Ascending aorta (tissue), 2 donors: Measurements from ENCODE around the gene MDFIC2. TPM values are rescaled to one million over a fixed set of nuclear protein-coding genes. Genes with fewer than 3 reads are reported as not detected.
"Not testable (repeated sequence)": the region's sequence is repeated elsewhere in the genome, so short reads cannot be mapped to it uniquely, and the experiment has no call there.

Source experiments
- DNase-seq, 2 donors: peaks; one replicate each; pipeline ENCODE4 v3.0.0-alpha.2; 2019; ENCODE audit warnings: low spot score in 2 of 2
- H3K27ac ChIP-seq, 2 donors: fragments of 200-600 bp; sonication (generic); one replicate each; pipeline ENCODE4 v1.5.1; 2016 to 2017; ENCODE audit warnings: mild to moderate bottlenecking in 1 of 2
- H3K27me3 ChIP-seq: fragments of 200-600 bp; sonication (generic); one replicate; pipeline ENCODE4 v1.5.1; 2017
- H3K36me3 ChIP-seq, 2 donors: fragments of 200-600 bp; sonication (generic); one replicate each; pipeline ENCODE4 v1.5.1; 2016
- H3K4me1 ChIP-seq, 2 donors: fragments of 200-600 bp; sonication (generic); one replicate each; pipeline ENCODE4 v1.5.1; 2016 to 2017; ENCODE audit warnings: mild to moderate bottlenecking in 1 of 2
- H3K4me3 ChIP-seq, 2 donors: fragments of 200-600 bp; sonication (generic); one replicate each; pipeline ENCODE4 v1.5.1; 2016 to 2017; ENCODE audit warnings: mild to moderate bottlenecking in 1 of 2
- H3K9me3 ChIP-seq, 2 donors: fragments of 200-600 bp; sonication (generic); one replicate each; pipeline ENCODE4 v1.5.1; 2016
- CTCF ChIP-seq, 3 experiments: fragments of 200-600 bp in 2 of 3; fragments of 450-650 bp in 1 of 3; sonication (generic) in 2 of 3; IDR thresholded peaks; one replicate each; pipeline ENCODE4 v1.5.1; 2016 to 2019; ENCODE audit warnings: antibody characterized with exemption in 3 of 3, mild to moderate bottlenecking in 1 of 3, moderate library complexity in 1 of 3
- intact Hi-C: fragments of 100-400 bp; cut with DNase I; formaldehyde crosslinking; loops from one replicate; pipeline ENCODE4 v1.15.1; 2023
- total RNA-seq: library from RNA; depleted of rRNA; stranded (reverse); fragments of >200 nt; gene quantifications from one replicate; pipeline ENCODE4 v1.1.0, GENCODE V29; 2016

Gene MDFIC2
- total RNA-seq, 1 donor from 2014 or later, result not detected

GRCh38 chr3:70308760-70309159 lies 3.7 kb downstream of the MDFIC2 start:
- no peak for TF ChIP-seq CTCF (IDR thresholded peaks at IDR 0.05)
- Histone ChIP-seq H3K27ac (no peak overlapping the region), H3K4me1 (peaks cover 0 to 3% of the 10 kb centered on the region in 2 donors), H3K27me3 (no peaks in the 10 kb centered on the region), H3K4me3 (no peak overlapping the region), H3K9me3 (no peaks in the 10 kb centered on the region), H3K36me3 (no peaks in the 10 kb centered on the region)
- DNase-seq, result no peak
- intact Hi-C loops, result no loop called here

- H3K36me3 ChIP-seq, result no peaks in the 10 kb centered on the region
- H3K4me1 ChIP-seq, result peaks cover 0 to 3% of the 10 kb centered on the region in 2 donors
- no peak overlapping the region for H3K27ac ChIP-seq
- DNase-seq, result no peak
- no peak overlapping the region for H3K4me3 ChIP-seq
- no peaks in the 10 kb centered on the region for H3K9me3 ChIP-seq
- no peak for TF ChIP-seq CTCF (IDR thresholded peaks at IDR 0.05)
- intact Hi-C loops, result no loop called here
- H3K27me3 ChIP-seq, result no peaks in the 10 kb centered on the region
Measured at GRCh38 chr3:70306736-70307135, 5.7 kb downstream of the MDFIC2 start.

- no peak overlapping the region for H3K4me3 ChIP-seq
- no peaks in the 10 kb centered on the region for H3K36me3 ChIP-seq
- peaks cover 0 to 5% of the 10 kb centered on the region in 2 donors for H3K4me1 ChIP-seq
- H3K9me3 ChIP-seq, result no peaks in the 10 kb centered on the region
- H3K27me3 ChIP-seq, result no peaks in the 10 kb centered on the region
- no peak overlapping the region for H3K27ac ChIP-seq
- DNase-seq, result no peak
- intact Hi-C loops, result no loop called here
- no peak for TF ChIP-seq CTCF (IDR thresholded peaks at IDR 0.05)
Measured at GRCh38 chr3:70298385-70298784, 14.1 kb downstream of the MDFIC2 start.

- no peak for TF ChIP-seq CTCF (IDR thresholded peaks at IDR 0.05)
- intact Hi-C loops, result no loop called here
- no peak for DNase-seq
- no peaks in the 10 kb centered on the region for H3K27me3 ChIP-seq
- no peaks in the 10 kb centered on the region for H3K9me3 ChIP-seq
- no peak overlapping the region for H3K4me3 ChIP-seq
- no peak overlapping the region for H3K27ac ChIP-seq
- H3K4me1 ChIP-seq, result no peaks in the 10 kb centered on the region
- H3K36me3 ChIP-seq, result no peaks in the 10 kb centered on the region
Measured at GRCh38 chr3:70291097-70291482, 21.3 kb downstream of the MDFIC2 start.

- DNase-seq, intact Hi-C loops, H3K9me3 ChIP-seq, H3K4me1 ChIP-seq, H3K36me3 ChIP-seq, H3K27ac ChIP-seq, H3K27me3 ChIP-seq, H3K4me3 ChIP-seq: not testable (repeated sequence)
Measured at GRCh38 chr3:70290431-70291096, 21.9 kb downstream of the MDFIC2 start.

- intact Hi-C loops, result no loop called here
- DNase-seq, result no peak
- Histone ChIP-seq H3K27ac (no peak overlapping the region), H3K9me3 (no peaks in the 10 kb centered on the region), H3K36me3 (no peaks in the 10 kb centered on the region), H3K4me3 (no peak overlapping the region), H3K4me1 (no peaks in the 10 kb centered on the region), H3K27me3 (no peaks in the 10 kb centered on the region)
- TF ChIP-seq CTCF (IDR thresholded peaks at IDR 0.05), result no peak
Measured at GRCh38 chr3:70281663-70282062, 30.8 kb downstream of the MDFIC2 start.
